Measurements from ENCODE around the gene ESYT2.
"Not testable (repeated sequence)": the region's sequence is repeated elsewhere in the genome, so short reads cannot be mapped to it uniquely, and the experiment has no call there.

ESYT2 gene

GRCh38 chr7:158858592-158859503 lies 29.5 kb upstream of the ESYT2 start:
- in situ Hi-C loops (cut with MboI; ENCODE audit: low sequenced_read_pairs): no loop called here

DNA sequence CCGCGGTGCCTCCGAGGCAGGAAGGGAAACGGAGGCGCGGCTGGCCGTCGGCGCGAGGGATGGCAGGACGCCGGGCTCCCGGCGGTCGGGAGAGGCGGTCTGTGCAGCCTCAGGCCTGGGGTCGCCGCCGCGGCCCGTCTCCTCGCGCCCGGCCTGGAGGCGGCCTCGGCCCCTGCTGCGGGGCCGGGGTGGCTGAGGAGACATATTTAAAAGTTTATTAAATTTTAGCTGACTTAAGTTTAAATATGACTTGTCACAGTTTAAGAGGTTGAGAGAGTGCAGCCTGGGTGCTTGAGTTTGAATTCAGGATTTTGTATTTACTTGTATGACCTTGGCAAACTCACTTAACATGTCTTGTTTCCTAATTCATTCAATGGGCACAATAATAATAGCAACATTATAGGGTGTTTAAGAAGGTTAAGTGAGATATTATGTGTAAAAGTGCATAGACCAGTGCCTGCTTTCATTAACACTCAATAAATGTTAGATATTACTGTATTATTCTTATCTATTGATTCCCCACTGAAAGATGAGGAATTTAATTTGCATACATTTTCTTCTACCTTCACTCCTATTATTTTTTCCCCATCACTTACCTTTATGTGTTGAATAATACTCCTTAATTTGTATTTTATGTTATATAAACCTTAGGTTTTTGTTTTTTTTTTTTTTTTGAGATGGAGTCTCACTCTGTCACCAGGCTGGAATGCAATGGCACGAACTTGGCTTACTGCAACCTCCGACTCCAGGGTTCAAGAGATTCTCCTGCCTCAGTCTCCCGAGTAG lies 27.8 kb upstream of the ESYT2 start:
- in situ Hi-C loops (cut with MboI; ENCODE audit: low sequenced_read_pairs): no loop called here

GRCh38 chr7:158854681-158855081 lies 25.4 kb upstream of the ESYT2 start:
- in situ Hi-C loops (cut with MboI; ENCODE audit: low sequenced_read_pairs): no loop called here

DNA sequence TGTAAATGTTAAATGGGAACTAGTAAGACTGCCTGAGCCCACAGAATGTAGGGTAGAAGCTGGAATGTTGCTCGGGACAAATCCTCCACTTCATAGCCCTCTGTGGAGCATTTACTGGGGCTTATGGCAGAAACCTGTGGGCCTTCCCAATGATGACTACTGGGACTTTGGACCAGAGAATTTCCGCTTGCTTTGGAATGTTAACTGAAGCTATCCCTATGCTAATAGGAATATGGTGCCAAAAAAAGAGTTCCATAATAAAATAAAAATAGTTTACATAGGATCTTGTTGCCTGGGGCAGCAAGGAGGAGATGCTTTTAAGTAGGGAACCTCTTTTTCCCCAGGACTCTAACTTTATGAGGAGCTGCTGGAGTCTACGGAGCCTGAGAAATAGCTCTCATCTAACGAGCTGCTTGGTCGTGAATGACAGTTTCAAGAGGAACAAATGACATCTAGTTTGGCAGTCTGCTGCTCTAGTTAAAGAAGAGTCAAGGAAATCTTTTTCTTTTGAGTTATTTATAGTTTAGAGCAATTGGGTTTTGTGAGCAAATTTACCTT lies 21.3 kb upstream of the ESYT2 start:
- in situ Hi-C loops (cut with MboI; ENCODE audit: low sequenced_read_pairs): no loop called here

DNA sequence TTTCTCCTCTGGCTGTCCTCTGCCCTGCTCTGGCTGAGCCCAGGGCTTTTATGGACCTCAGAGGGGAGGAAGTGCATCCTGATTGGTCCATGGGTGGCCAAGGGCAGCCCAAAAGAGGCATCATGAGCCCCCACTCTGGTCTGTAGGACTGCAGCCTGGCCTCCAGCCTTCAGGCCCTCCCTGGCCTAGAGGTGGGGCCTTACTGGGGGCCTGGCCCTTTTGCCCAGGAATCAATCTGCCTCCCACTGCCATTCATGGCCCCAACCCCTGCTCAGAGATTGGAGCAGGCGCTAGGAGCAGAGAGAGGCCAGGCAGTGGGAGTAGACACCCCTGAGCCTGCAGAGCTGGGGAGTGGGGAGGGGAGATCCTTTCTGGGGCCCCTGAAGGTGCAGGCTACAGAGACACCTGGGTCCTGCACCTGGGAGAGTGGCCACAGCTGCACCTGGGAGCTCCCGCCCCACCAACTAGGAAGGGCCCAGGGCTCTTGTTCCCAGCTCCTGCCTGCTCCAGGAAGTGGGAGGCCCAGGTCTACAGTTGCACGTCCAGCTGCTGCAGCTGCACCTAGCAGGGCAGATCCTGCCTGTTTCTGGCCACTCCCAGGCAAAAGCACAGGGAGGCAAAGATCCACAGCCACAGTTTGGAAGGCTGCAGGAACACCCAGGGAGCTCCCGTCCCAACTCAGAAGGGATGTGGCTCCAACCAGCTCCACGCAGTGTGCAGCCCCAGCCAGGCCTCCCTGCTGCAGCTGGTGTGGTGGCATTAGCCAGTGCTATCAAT lies 20.6 kb upstream of the ESYT2 start:
- in situ Hi-C loops (cut with MboI; ENCODE audit: low sequenced_read_pairs): no loop called here

DNA sequence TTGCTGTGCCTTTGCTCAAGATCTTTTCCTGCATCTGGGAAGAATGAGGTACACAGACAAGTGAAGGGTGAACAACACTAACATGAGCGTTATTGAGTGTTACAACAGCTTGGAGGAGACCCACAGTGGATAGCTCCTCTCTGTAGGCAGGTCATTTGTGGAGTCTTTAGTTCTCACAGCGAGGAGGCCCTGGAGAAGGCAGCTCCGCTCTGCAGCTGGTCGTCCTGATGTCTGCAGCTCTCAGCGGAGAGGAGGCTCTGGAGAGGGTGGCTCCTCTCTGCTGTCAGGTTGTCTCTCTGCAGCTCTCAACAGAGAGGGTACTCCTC lies 20.1 kb upstream of the ESYT2 start:
- in situ Hi-C loops (cut with MboI; ENCODE audit: low sequenced_read_pairs): no loop called here

DNA sequence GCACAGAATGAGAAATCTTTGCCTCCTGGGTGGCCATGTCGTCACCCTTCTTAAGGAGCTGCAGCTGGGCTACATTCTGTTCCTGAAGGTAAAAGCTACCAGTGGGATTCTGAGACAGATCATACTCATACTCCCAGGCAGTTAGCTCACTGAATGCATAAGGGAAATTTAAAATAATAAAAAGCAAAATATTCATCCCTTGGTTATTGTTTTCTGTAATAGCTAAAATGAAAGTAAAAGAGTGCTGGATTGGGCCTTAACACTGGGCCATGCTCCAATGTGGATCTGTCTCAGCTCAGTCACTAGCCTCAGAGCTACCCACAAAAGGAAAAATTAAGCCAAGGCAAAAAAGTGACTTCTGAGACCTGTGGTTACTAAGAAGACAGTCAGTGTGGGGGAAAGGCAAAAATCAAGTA lies 18.1 kb upstream of the ESYT2 start:
- in situ Hi-C loops (cut with MboI; ENCODE audit: low sequenced_read_pairs): no loop called here

DNA sequence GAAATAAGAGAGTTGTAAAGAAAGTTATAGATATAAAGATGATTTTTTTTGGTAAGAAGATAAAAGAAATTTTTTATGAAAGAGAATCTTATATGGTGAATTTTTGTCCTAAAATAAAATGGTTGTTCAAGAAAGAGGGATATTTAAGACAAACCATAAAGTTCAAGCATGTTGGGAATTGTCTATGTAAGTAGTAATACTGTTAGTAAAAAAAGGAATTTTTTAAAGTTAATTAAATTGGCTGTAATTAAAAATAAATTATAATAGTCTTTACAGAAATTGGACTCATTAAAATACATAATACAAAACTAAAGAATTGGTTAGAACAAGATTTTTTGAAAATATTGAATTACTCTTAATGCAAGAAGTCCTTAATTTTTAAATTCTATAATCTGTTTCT lies 17.0 kb upstream of the ESYT2 start:
- in situ Hi-C loops (cut with MboI; ENCODE audit: low sequenced_read_pairs): no loop called here

- in situ Hi-C loops (cut with MboI; ENCODE audit: low sequenced_read_pairs): no loop called here
These were observed 14.5 kb upstream of the ESYT2 start for GRCh38 chr7:158843771-158844170.

DNA sequence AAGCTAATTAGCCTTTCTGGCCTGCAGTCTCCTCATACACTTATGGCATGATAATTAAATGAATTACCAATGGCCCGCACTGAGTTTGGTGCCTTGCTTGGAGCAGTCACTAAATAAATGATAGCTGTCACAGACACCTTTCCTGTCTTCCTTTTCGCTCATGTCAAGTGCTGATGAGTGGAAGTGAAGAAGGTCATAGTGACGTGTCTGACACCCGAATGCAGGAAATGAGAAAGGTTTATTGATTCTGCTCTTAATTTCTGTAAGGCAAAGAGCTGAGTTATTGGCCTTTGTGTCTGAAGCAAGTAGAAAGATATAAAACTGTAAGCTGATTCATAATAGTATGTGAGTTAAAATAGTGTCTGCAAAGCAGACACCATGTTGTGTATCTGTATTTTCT lies 13.2 kb upstream of the ESYT2 start:
- in situ Hi-C loops (cut with MboI; ENCODE audit: low sequenced_read_pairs): no loop called here

GRCh38 chr7:158840604-158841003 lies 11.3 kb upstream of the ESYT2 start:
- in situ Hi-C loops (cut with MboI; ENCODE audit: low sequenced_read_pairs): no loop called here

DNA sequence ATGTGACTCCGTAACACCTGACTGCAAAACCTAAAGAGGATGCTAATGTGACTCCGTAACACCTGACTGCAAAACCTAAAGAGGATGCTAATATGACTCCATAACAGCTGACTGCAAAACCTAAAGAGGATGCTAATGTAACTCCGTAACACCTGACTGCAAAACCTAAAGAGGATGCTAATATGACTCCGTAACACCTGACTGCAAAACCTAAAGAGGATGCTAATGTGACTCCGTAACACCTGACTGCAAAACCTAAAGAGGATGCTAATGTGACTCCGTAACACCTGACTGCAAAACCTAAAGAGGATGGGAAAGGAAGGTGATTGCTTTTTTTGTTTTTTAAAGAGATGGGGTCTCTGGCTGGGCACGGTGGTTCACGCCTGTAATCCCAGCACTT lies 9.9 kb upstream of the ESYT2 start:
- in situ Hi-C loops (cut with MboI; ENCODE audit: low sequenced_read_pairs): not testable (repeated sequence)

DNA sequence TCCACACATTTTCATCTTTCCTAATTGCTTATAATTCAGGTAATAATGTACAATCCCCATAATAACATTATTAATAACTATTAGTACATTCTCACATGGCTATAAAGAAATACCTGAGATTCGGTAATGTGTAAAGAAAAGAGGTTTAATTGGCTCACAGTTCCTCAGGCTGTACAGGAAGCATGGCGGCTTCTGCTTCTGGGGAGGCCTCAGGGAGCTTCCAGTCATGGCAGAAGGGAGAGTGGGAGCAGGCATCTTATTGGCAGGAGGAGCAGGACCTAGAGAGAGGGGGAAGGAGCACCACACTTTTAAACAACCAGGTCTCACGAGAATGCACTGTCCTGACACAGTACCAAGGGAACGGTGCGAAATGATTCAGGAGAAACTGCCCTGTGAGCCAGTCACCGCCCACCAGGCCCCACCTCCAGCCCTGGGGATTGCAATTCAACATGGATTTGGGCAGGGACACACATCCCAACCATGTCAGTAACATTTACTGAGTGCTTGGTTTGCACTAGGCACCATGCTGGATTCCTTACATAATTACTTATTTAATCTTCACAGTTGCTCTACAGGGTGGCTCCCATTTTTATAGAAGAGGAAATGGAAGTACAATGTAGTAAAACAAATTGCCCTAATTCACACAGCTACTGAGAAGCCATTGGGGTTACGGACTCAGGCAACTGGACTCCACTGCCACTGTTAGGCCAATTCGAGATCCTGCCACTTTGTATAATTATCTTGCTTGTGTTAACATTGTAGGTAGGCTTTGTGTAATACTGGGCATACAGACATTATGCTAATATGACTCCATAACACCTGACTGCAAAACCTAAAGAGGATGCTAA lies 8.7 kb upstream of the ESYT2 start:
- in situ Hi-C loops (cut with MboI; ENCODE audit: low sequenced_read_pairs): no loop called here

- in situ Hi-C loops (cut with MboI; ENCODE audit: low sequenced_read_pairs): no loop called here
These were observed 7.4 kb upstream of the ESYT2 start for GRCh38 chr7:158836692-158837091.

DNA sequence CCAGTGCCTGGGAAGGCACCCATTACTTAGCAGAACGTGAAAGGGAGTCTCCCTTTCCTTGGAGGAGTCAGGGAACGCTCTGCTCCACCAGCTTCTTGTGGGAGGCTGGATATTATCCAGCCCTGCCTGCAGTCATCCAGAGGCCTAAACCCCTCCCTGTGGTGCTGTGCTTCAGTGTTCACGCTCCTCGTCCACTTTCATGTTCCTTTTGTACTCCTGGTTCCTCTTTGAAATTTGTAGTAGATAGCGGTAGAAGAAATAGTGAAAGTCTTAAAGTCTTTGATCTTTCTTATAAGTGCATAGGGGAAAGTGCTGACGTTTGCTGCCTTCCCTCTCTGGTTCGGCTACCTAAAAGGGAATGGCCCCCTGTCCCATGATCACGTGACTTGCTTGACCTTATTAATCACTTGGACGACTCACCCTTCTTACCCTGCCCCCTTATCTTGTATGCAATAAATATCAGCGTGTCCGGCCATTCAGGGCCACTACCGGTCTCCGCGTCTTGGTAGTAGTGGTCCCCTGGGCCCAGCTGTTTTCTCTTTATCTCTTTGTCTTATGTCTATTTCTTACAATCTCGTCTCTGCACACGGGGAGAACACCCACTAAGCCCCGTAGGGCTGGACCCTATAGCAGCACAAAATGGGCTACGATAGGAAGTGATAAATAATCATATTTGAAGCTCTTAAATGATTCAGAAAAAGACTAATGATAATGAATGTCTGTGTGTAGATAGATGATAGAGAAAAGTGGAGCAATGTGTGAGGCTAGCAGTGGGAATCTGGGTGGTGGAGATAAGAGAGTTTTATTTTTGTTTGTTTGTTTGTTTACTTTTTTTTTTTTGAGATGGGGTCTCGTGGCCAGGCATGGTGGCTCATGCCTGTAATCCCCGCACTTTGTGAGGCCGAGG lies 5.8 kb upstream of the ESYT2 start:
- in situ Hi-C loops (cut with MboI; ENCODE audit: low sequenced_read_pairs): no loop called here

DNA sequence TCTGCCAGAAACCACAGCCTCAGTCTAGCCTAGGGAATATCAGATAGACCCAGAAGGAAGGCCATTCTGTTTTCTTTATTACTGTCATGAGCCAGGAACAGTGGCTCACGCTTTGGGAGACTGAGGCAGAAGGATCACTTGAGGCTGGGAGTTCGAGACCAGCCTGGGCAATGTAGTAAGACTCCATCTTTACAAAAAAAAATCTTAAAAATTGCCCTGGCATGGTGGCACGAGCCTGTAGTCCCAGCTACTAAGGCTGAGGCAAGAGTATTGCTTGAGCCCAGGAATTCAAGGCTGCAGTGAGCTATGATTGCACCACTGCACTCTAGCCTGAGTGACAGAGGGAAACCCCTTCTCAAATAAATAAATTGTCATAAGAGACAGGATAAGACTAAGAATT lies 3.7 kb upstream of the ESYT2 start:
- in situ Hi-C loops (cut with MboI; ENCODE audit: low sequenced_read_pairs): no loop called here

GRCh38 chr7:158831738-158832091 lies 2.4 kb upstream of the ESYT2 start:
- in situ Hi-C loops (cut with MboI; ENCODE audit: low sequenced_read_pairs): no loop called here

GRCh38 chr7:158830211-158830723 lies 958 bp upstream of the ESYT2 start:
- in situ Hi-C loops (cut with MboI; ENCODE audit: low sequenced_read_pairs): no loop called here

DNA sequence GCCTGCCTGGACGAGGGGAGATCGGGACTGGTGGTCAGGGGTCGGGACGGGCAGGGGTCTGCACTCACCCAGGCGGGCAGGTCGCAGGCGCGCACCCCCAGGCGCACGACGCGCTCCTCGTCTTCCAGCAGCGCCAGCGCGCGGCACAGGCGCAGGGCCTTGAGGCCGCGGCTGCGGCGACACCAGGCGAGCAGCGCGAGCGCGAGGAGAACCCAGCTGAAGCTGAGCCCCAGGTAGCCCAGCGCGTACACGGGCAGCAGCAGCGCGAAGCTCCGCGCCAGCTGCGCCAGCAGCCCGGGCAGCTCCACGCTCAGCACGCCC lies 328 bp downstream of the ESYT2 start:
- in situ Hi-C loops (cut with MboI; ENCODE audit: low sequenced_read_pairs): no loop called here

Measured in HL-60/S4 (cell line).